ENCODE results near the gene AFP. TPM values are rescaled to one million over a fixed set of nuclear protein-coding genes. Genes with fewer than 3 reads are reported as not detected.

The AFP gene
- total and polyA plus RNA-seq, 9 of the 15 experiments (the other 6 are each of a cell fraction or from before 2014, with no cell fraction given) = 0.47 to 6.2 (median 3.0) TPM

GRCh38 chr4:73452953-73453700 lies 17.1 kb downstream of the AFP start (continued):
- TF ChIP-seq REST (IDR thresholded peaks at IDR 0.05; ENCODE audit: borderline replicate concordance) (peak; percentile 62), REST (CRISPR knock-in tag; IDR thresholded peaks at IDR 0.05; ENCODE audit: low read depth) (no peak), ZBTB17 (CRISPR knock-in tag; IDR thresholded peaks at IDR 0.05) (peak; percentile 99), DIDO1 (tag; IDR thresholded peaks at IDR 0.05; ENCODE audit: low read depth) (peak; percentile 56), BRD4 (IDR thresholded peaks at IDR 0.05) (no peak), TEAD4 (IDR thresholded peaks at IDR 0.05; ENCODE audit: low read length) (0 out of 2 replicates have a peak, but pooled peaks have one; percentile 18), TEAD4 (CRISPR knock-in tag; IDR thresholded peaks at IDR 0.05; ENCODE audit: borderline replicate concordance) (no peak), ZBTB5 (IDR thresholded peaks at IDR 0.05) (no peak), CBFA2T2 (conservative IDR thresholded peaks at IDR 0.05) (no peak), MAFF (IDR thresholded peaks at IDR 0.05; ENCODE audit: low read length) (no peak), NFXL1 (CRISPR knock-in tag; IDR thresholded peaks at IDR 0.05) (no peak), ZMIZ1 (IDR thresholded peaks at IDR 0.05; ENCODE audit: low read depth in 2 of 2, low read length in 2 of 2) (peak in 1 of 2 experiments; percentile 79; a peak in 2 of 4 replicates), PCBP1 (IDR thresholded peaks at IDR 0.05; ENCODE audit: low read depth, low read length, poor library complexity, severe bottlenecking) (no peak)
